HEK293T (cell line): ENCODE results near the gene NOP53.
A peak's percentile ranks its signal among the peaks of the same experiment; 100 is the strongest.
"Not testable (repeated sequence)": the region's sequence is repeated elsewhere in the genome, so short reads cannot be mapped to it uniquely, and the experiment has no call there.

Source experiments
- CTCF ChIA-PET: fragments of 350-600 bp; formaldehyde crosslinking; extraction: SDS; loops from one replicate; lab custom pipeline; 2021; ENCODE audit warnings: antibody characterized with exemption, inconsistent platforms; lab: Yijun Ruan, JAX
- POLR2A ChIA-PET: fragments of 350-600 bp; formaldehyde crosslinking; extraction: SDS; loops from one replicate; lab custom pipeline; 2020; ENCODE audit warnings: antibody characterized with exemption, inconsistent platforms; lab: Yijun Ruan, JAX
- DNase-seq: peaks from one replicate; pipeline ENCODE4 v3.0.0; 2012; ENCODE audit warnings: mixed read lengths; ENCODE audit errors: extremely low spot score
- ARNT ChIP-seq: fragments of 450-650 bp; IDR thresholded peaks from 2 replicates; pipeline ENCODE4 v1.6.1; 2017; ENCODE audit warnings: mild to moderate bottlenecking
- BHLHE40 ChIP-seq: fragments of 450-650 bp; IDR thresholded peaks from 2 replicates; pipeline ENCODE4 v1.6.1; 2016; ENCODE audit warnings: mild to moderate bottlenecking, moderate library complexity, borderline replicate concordance
- CTBP1 ChIP-seq: fragments of 450-650 bp; IDR thresholded peaks from 2 replicates; pipeline ENCODE4 v1.6.1; 2016; ENCODE audit warnings: borderline replicate concordance
- ELF4 ChIP-seq: fragments of 450-650 bp; IDR thresholded peaks from 2 replicates; pipeline ENCODE4 v1.6.1; 2017; ENCODE audit warnings: antibody characterized with exemption
- FOXA1 ChIP-seq: fragments of 450-650 bp; IDR thresholded peaks from 2 replicates; pipeline ENCODE4 v1.6.1; 2016; ENCODE audit warnings: mild to moderate bottlenecking
- FOXK2 ChIP-seq: fragments of 450-650 bp; IDR thresholded peaks from 2 replicates; pipeline ENCODE4 v1.6.1; 2016; ENCODE audit warnings: mild to moderate bottlenecking
- FOXM1 ChIP-seq: fragments of 450-650 bp; IDR thresholded peaks from 2 replicates; pipeline ENCODE4 v1.6.1; 2017; ENCODE audit warnings: mild to moderate bottlenecking, borderline replicate concordance
- HDGF ChIP-seq: fragments of 450-650 bp; IDR thresholded peaks from 2 replicates; pipeline ENCODE4 v1.6.1; 2017; ENCODE audit warnings: antibody characterized with exemption, borderline replicate concordance
- L3MBTL2 ChIP-seq: fragments of 450-650 bp; conservative IDR thresholded peaks from 2 replicates; pipeline ENCODE4 v1.6.1; 2016; ENCODE audit warnings: mild to moderate bottlenecking
- LEF1 ChIP-seq: fragments of 450-650 bp; IDR thresholded peaks from 2 replicates; pipeline ENCODE4 v1.6.1; 2017; ENCODE audit warnings: mild to moderate bottlenecking, borderline replicate concordance
- NFRKB ChIP-seq: fragments of 450-650 bp; IDR thresholded peaks from 2 replicates; pipeline ENCODE4 v1.6.1; 2016; ENCODE audit warnings: mild to moderate bottlenecking, moderate library complexity
- SP1 ChIP-seq: fragments of 450-650 bp; IDR thresholded peaks from 2 replicates; pipeline ENCODE4 v1.6.1; 2017
- SUZ12 ChIP-seq: fragments of 450-650 bp; IDR thresholded peaks from 2 replicates; pipeline ENCODE4 v1.6.1; 2016; ENCODE audit warnings: mild to moderate bottlenecking
- TARDBP ChIP-seq: fragments of 450-650 bp; IDR thresholded peaks from 2 replicates; pipeline ENCODE4 v1.6.1; 2016
- ZNF384 ChIP-seq: fragments of 450-650 bp; IDR thresholded peaks from 2 replicates; pipeline ENCODE4 v1.6.1; 2016
- TF ChIP-seq, protein P1 (sequence below): fragments of 450-650 bp; IDR thresholded peaks from 2 replicates; pipeline ENCODE4 v1.6.1; 2016

Gene NOP53

DNA sequence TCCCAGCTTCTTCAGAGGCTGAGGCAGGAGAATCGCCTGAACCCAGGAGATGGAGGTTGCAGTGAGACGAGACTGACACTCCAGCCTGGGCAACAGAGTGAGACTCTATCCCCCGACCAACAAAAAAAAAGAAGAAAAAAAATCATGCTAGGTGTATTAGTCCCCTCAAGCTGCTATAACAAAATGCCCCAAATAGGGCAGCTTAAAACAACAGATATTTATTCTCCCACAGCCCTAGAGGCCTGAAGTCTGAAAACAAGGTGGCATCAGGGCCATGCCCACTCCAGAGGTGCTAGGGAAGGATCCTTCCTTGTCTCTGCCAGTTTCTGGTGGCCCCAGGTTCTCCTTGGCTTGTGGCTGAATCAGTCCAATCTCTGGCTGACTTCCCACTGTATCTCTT lies 40.7 kb upstream of the NOP53 start:
- POLR2A ChIA-PET, result interaction anchor here (1.5 kb wide), 1 partner anchor 38 kb away, joined by 3 read pairs; no protein-coding TSS in a partner anchor
- TF ChIP-seq BHLHE40 (no peak), L3MBTL2 (no peak), FOXA1 (no peak), NFRKB (no peak), SP1 (no peak), ELF4 (no peak), HDGF (no peak), ZNF384 (no peak), LEF1 (no peak), TARDBP (no peak), FOXK2 (no peak), SUZ12 (no peak), CTBP1 (no peak), ARNT (no peak), FOXM1 (no peak)
- TF ChIP-seq, protein P1, sequence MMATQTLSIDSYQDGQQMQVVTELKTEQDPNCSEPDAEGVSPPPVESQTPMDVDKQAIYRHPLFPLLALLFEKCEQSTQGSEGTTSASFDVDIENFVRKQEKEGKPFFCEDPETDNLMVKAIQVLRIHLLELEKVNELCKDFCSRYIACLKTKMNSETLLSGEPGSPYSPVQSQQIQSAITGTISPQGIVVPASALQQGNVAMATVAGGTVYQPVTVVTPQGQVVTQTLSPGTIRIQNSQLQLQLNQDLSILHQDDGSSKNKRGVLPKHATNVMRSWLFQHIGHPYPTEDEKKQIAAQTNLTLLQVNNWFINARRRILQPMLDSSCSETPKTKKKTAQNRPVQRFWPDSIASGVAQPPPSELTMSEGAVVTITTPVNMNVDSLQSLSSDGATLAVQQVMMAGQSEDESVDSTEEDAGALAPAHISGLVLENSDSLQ, result no peak
- no peak for DNase-seq
- CTCF ChIA-PET, result interaction anchor here (0.6 to 0.9 kb wide), 2 partner anchors 8 to 89 kb away, joined by 3 to 4 read pairs; no protein-coding TSS in a partner anchor

DNA sequence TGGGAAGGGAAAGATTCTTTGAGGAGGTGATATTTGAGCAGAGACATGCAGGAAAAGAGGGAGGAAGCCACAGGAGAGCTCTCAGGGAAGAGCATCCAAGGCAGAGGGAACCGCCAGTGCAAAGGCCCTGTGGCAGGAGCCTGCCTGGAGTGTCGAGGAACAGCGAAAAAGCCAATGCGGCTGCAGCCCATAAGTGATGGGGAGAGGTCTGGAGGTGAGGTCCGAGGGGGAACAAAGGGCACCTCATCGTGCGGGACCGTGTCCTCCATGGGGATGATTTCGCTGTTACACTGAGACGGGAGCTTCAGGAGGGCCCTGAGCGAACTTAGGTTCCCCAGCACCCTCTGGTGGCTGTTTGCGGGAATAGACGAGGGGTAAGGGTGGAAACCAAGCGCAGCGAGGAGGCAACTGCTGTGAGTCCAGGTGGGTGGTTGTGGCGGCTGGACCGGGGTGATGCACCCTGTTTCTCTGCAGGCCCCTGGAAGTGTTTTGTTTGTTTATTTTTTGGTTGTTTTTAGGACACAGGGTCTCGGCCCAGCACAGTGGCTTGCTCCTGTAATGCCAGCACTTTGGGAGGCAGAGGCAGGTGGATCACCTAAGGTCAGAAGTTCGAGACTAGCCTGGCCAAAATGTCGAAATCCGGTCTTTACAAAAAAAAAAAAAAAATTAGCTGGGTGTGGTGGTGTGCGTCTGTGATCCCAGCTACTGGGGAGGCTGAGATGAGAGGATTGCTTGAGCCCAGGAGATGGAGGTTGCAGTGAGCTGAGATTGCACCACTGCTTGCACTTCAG lies 38.0 kb upstream of the NOP53 start:
- POLR2A ChIA-PET, result interaction anchor here (1.0 kb wide), 1 partner anchor 270 kb away, joined by 3 read pairs; no protein-coding TSS in a partner anchor
- CTCF ChIA-PET, result interaction anchor here (0.6 to 1.7 kb wide), 8 partner anchors 40 to 280 kb away, joined by 3 to 8 read pairs (median 4); no protein-coding TSS in a partner anchor
- DNase-seq, result peak; percentile 85
- TF ChIP-seq SP1, result no peak
- TF ChIP-seq SUZ12, result no peak
- TF ChIP-seq ARNT, result no peak

DNA sequence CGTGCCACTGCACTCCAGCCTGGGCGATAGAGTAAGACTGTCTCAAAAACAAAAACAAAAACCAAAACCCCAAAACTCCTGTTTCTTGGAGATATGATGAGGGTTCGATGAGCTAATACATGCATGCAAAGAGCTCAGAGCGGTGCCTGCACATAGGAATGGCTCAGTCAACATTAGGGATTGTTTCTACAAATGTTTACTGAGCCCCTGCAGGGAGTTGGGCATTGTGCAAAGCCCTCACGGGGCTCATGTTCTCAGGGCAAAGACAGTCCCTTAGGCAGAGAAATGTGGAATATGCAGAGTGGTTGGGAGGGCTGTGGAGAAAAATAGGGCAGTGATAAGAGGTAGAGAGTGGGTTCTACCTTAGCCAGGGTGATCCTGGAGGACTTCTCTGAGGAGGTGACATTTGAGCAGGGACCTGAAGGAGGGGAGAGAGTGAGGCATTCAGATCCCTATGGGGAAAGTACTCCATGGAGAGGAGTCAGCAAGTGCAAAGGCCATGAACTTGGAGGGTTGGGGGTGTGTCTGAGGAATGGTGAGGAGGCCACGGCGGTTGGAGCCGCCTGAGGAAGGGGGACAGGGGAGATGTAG lies 33.6 kb upstream of the NOP53 start:
- CTCF ChIA-PET, result interaction anchor here (0.9 to 1.8 kb wide), 5 partner anchors 31 to 284 kb away, joined by 3 to 21 read pairs (median 3); partner anchors contain the start of gene NOP53
- DNase-seq, result no peak
- TF ChIP-seq LEF1 (no peak), ZNF384 (no peak), FOXA1 (no peak), BHLHE40 (no peak), CTBP1 (no peak), FOXM1 (no peak), SUZ12 (no peak), SP1 (no peak), HDGF (no peak)
- POLR2A ChIA-PET, result interaction anchor here (2.7 kb wide), 1 partner anchor 33 kb away, joined by 19 read pairs; the partner anchor contains the start of gene NOP53

DNA sequence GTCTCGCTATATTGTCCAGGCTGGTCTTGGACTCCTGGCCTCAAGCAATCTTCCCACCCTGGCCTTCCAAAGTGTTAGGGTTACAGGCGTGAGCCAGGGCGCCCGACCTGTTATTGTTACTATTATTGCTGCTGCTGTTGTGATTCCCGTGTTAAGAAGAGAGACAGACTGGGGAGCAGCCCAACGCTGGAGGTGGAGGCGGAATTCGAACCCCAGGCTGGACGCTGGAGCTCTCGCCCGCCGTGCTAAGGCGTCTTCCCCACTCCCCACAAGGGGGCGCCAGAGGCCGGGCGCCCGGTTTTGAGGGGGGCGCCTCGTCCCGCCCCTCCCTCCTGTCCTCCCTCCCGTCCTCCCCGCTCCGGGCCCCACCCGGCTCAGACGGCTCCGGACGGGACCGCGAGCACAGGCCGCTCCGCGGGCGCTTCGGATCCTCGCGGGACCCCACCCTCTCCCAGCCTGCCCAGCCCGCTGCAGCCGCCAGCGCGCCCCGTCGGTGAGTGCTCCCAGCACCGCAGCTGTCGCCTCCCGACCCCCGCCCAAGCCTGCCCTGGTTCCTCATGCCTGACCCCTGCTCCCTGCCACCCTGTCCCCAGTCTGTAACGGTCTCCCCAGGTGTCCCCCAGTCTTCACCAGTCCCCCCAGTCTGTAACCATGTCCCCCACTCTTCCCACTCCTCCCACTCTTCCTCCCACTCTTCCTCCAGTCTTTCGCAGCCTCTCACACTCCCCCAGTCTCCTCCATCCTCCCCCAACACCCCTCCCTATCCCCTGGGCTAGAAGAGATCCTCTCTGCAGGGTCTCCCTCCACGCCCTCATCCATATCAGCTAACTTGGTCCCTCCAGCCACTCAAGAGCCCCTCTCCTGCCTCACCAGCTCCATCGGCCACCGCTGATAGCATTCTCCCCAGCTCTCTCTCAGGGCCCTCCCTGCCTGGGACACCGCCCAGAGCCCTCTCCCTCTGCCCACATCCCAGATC lies 32.0 kb upstream of the NOP53 start, which contains the start of gene EHD2:
Gene EHD2, plus strand, starts transcription at position 377 of the 976 bp plus-strand sequence. CDS start 3,191 bp downstream, outside the sequence.
- CTCF ChIA-PET, result interaction anchor here (0.5 to 1.8 kb wide), 11 partner anchors 8 to 277 kb away, joined by 3 to 21 read pairs (median 4); partner anchors contain the start of gene NOP53
- TF ChIP-seq FOXM1, result 0 out of 2 replicates have a peak, but pooled peaks have one; percentile 19
- no peak for TF ChIP-seq LEF1
- DNase-seq, result peak; percentile 80
- POLR2A ChIA-PET, result interaction anchor here (0.9 to 2.7 kb wide), 2 partner anchors 9 to 31 kb away, joined by 3 to 19 read pairs; partner anchors contain the start of gene NOP53

DNA sequence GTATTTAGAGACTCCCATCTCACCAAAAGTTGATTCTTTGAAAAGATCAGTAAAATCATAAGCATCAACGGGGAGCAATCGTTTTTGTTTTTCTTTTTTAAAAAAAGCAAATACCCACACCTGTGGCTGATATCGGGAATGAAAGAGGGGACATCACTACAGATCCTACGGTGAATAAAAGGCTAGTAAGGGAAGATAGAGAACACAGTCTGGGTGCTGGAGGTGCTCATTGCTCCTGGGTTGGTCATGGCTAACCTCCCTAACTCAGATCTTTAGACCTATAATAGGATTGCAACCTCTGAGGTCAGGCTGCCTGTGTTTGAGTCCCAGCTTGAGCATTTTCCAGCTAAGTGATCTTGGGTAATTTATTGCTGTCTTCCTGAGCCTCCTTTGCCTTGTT lies 31.0 kb upstream of the NOP53 start:
- DNase-seq, result no peak
- ChIA-PET POLR2A (interaction anchor here (2.7 kb wide), 1 partner anchor 30 kb away, joined by 19 read pairs; the partner anchor contains the start of gene NOP53), CTCF (no interaction called here)
- TF ChIP-seq HDGF (no peak), TARDBP (no peak), LEF1 (no peak), ZNF384 (no peak), SUZ12 (no peak), ARNT (no peak), L3MBTL2 (no peak)
- TF ChIP-seq, protein P1, result no peak

DNA sequence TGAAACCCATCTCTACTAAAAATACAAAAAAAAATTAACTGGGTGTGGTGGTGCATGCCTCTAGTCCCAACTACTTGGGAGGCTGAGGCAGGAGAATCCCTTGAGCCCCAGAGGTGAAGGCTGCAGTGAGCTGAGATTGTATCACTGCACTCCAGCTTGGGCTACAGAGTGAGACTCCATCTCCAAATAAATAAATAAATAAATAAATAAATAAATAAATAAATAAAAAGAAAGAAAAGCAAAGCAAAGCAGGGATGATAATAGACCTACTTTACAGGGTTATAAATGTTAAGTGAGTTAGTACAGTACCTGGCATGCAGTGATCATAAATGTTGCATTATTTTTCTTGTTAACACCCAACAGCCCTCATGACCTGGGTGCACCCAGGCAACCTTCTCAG lies 30.5 kb upstream of the NOP53 start:
- POLR2A ChIA-PET, DNase-seq: not testable (repeated sequence)
- CTCF ChIA-PET, result interaction anchor here (0.7 kb wide), 1 partner anchor 12 kb away, joined by 7 read pairs; no protein-coding TSS in a partner anchor
